Type B pancreatic cell (in vitro differentiated cells): ENCODE measurements around the gene MSH6. TPM values are rescaled to one million over a fixed set of nuclear protein-coding genes. Genes with fewer than 3 reads are reported as not detected.

Experiments used
- DNase-seq: peaks from one replicate; pipeline ENCODE4 v3.0.0; 2021; ENCODE audit warnings: mixed read lengths; ENCODE audit not compliant: unreplicated experiment; ENCODE audit errors: extremely low spot score
- H3K27ac Mint-ChIP-seq: 2 replicates; pipeline ENCODE4 v1.8.0; 2021; ENCODE audit warnings: mild to moderate bottlenecking, mixed read lengths
- H3K27me3 Mint-ChIP-seq: 2 replicates; pipeline ENCODE4 v1.8.0; 2021; ENCODE audit warnings: mixed read lengths
- H3K36me3 Mint-ChIP-seq: 2 replicates; pipeline ENCODE4 v1.8.0; 2021; ENCODE audit warnings: mixed read lengths
- H3K4me1 Mint-ChIP-seq: one replicate; pipeline ENCODE4 v1.8.0; 2021; ENCODE audit warnings: mixed read lengths; ENCODE audit not compliant: unreplicated experiment
- H3K4me3 Mint-ChIP-seq: 2 replicates; pipeline ENCODE4 v1.8.0; 2021; ENCODE audit warnings: mild to moderate bottlenecking, mixed read lengths
- H3K9me3 Mint-ChIP-seq: 2 replicates; pipeline ENCODE4 v1.8.0; 2021; ENCODE audit warnings: mixed read lengths
- CTCF ChIP-seq: fragments of 200-600 bp; sonication (generic); conservative IDR thresholded peaks from 2 replicates; pipeline ENCODE4 v1.5.0; 2021; ENCODE audit warnings: antibody characterized with exemption, mild to moderate bottlenecking
- total RNA-seq: library from RNA; stranded (reverse); gene quantifications from 2 replicates; pipeline ENCODE4 v1.2.1, GENCODE V29; 2021; ENCODE audit warnings: low replicate concordance

MSH6 gene
- total RNA-seq, 1 donor from 2014 or later, result 138 TPM

- Mint-ChIP-seq H3K36me3 (peaks cover 47% of the 10 kb centered on the region), H3K27me3 (no peaks in the 10 kb centered on the region), H3K4me1 (no peaks in the 10 kb centered on the region), H3K4me3 (no peak overlapping the region), H3K9me3 (no peaks in the 10 kb centered on the region), H3K27ac (no peak overlapping the region)
- no peak for DNase-seq
- no peak for TF ChIP-seq CTCF
These were observed 27.0 kb downstream of the MSH6 start for GRCh38 chr2:47809903-47810302.

GRCh38 chr2:47810850-47811249, 27.9 kb downstream of the MSH6 start:
- Mint-ChIP-seq H3K4me3 (no peak overlapping the region), H3K27ac (no peak overlapping the region), H3K36me3 (peaks cover 50% of the 10 kb centered on the region), H3K9me3 (no peaks in the 10 kb centered on the region), H3K27me3 (no peaks in the 10 kb centered on the region), H3K4me1 (no peaks in the 10 kb centered on the region)
- no peak for DNase-seq
- no peak for TF ChIP-seq CTCF

GRCh38 chr2:47811668-47812067, 28.7 kb downstream of the MSH6 start:
- no peaks in the 10 kb centered on the region for H3K27me3 Mint-ChIP-seq
- H3K9me3 Mint-ChIP-seq, result no peaks in the 10 kb centered on the region
- H3K27ac Mint-ChIP-seq, result no peak overlapping the region
- no peak for TF ChIP-seq CTCF
- no peaks in the 10 kb centered on the region for H3K4me1 Mint-ChIP-seq
- peaks cover 50% of the 10 kb centered on the region for H3K36me3 Mint-ChIP-seq
- H3K4me3 Mint-ChIP-seq, result no peak overlapping the region
- DNase-seq, result no peak

GRCh38 chr2:47815764-47816163, 32.8 kb downstream of the MSH6 start:
- H3K4me1 Mint-ChIP-seq, result no peaks in the 10 kb centered on the region
- H3K36me3 Mint-ChIP-seq, result peaks cover 54% of the 10 kb centered on the region
- no peak for TF ChIP-seq CTCF
- H3K9me3 Mint-ChIP-seq, result no peaks in the 10 kb centered on the region
- no peaks in the 10 kb centered on the region for H3K27me3 Mint-ChIP-seq
- no peak for DNase-seq
- no peak overlapping the region for H3K4me3 Mint-ChIP-seq
- H3K27ac Mint-ChIP-seq, result no peak overlapping the region

GRCh38 chr2:47818777-47819176, 35.8 kb downstream of the MSH6 start:
- Mint-ChIP-seq H3K27ac (no peak overlapping the region), H3K4me3 (no peak overlapping the region), H3K4me1 (no peaks in the 10 kb centered on the region), H3K27me3 (no peaks in the 10 kb centered on the region), H3K36me3 (peaks cover 42% of the 10 kb centered on the region), H3K9me3 (no peaks in the 10 kb centered on the region)
- TF ChIP-seq CTCF, result no peak
- no peak for DNase-seq

GRCh38 chr2:47819834-47820233, 36.9 kb downstream of the MSH6 start:
- Mint-ChIP-seq H3K36me3 (peaks cover 41% of the 10 kb centered on the region), H3K27me3 (no peaks in the 10 kb centered on the region)
- TF ChIP-seq CTCF, result no peak

More at GRCh38 chr2:47819834-47820233, 36.9 kb downstream of the MSH6 start:
- H3K9me3 Mint-ChIP-seq, result no peaks in the 10 kb centered on the region
- no peak overlapping the region for H3K27ac Mint-ChIP-seq
- no peak overlapping the region for H3K4me3 Mint-ChIP-seq
- DNase-seq, result no peak
- H3K4me1 Mint-ChIP-seq, result no peaks in the 10 kb centered on the region
